ENCODE results near the gene RANGRF.

Gene RANGRF

GRCh38 chr17:8277317-8277716, 11.2 kb upstream of the RANGRF start:
- Histone ChIP-seq H3K9ac (ENCODE audit: low read depth, low read length) (no peak overlapping the region), H3K27me3 (ENCODE audit: control insufficient read depth, insufficient read depth, low read length) (no peaks in the 10 kb centered on the region), H3K9me3 (ENCODE audit: control insufficient read depth, insufficient read depth, low read length) (no peaks in the 10 kb centered on the region), H3K36me3 (ENCODE audit: control insufficient read depth, insufficient read depth, low read length) (no peaks in the 10 kb centered on the region), H3K4me3 (ENCODE audit: low read depth, low read length) (no peak overlapping the region), H3K4me1 (ENCODE audit: control insufficient read depth, insufficient read depth, low read length) (no peaks in the 10 kb centered on the region)

GRCh38 chr17:8282345-8282744, 6.1 kb upstream of the RANGRF start:
- H3K36me3 ChIP-seq (ENCODE audit: control insufficient read depth, insufficient read depth, low read length) = no peaks in the 10 kb centered on the region
- H3K4me1 ChIP-seq (ENCODE audit: control insufficient read depth, insufficient read depth, low read length) = no peaks in the 10 kb centered on the region
- no peaks in the 10 kb centered on the region for H3K27me3 ChIP-seq (ENCODE audit: control insufficient read depth, insufficient read depth, low read length)
- H3K9me3 ChIP-seq (ENCODE audit: control insufficient read depth, insufficient read depth, low read length) = no peaks in the 10 kb centered on the region
- no peak overlapping the region for H3K9ac ChIP-seq (ENCODE audit: low read depth, low read length)
- H3K4me3 ChIP-seq (ENCODE audit: low read depth, low read length) = no peak overlapping the region

GRCh38 chr17:8283356-8283755, 5.1 kb upstream of the RANGRF start:
- Histone ChIP-seq H3K9ac (ENCODE audit: low read depth, low read length) (no peak overlapping the region), H3K27me3 (ENCODE audit: control insufficient read depth, insufficient read depth, low read length) (no peaks in the 10 kb centered on the region), H3K9me3 (ENCODE audit: control insufficient read depth, insufficient read depth, low read length) (no peaks in the 10 kb centered on the region), H3K36me3 (ENCODE audit: control insufficient read depth, insufficient read depth, low read length) (no peaks in the 10 kb centered on the region), H3K4me1 (ENCODE audit: control insufficient read depth, insufficient read depth, low read length) (no peaks in the 10 kb centered on the region), H3K4me3 (ENCODE audit: low read depth, low read length) (no peak overlapping the region)

GRCh38 chr17:8284126-8284525, 4.3 kb upstream of the RANGRF start:
- Histone ChIP-seq H3K9ac (ENCODE audit: low read depth, low read length) (no peak overlapping the region), H3K4me1 (ENCODE audit: control insufficient read depth, insufficient read depth, low read length) (no peaks in the 10 kb centered on the region), H3K4me3 (ENCODE audit: low read depth, low read length) (no peak overlapping the region), H3K27me3 (ENCODE audit: control insufficient read depth, insufficient read depth, low read length) (no peaks in the 10 kb centered on the region), H3K9me3 (ENCODE audit: control insufficient read depth, insufficient read depth, low read length) (no peaks in the 10 kb centered on the region), H3K36me3 (ENCODE audit: control insufficient read depth, insufficient read depth, low read length) (no peaks in the 10 kb centered on the region)

GRCh38 chr17:8285270-8286181, 2.9 kb upstream of the RANGRF start:
- no peaks in the 10 kb centered on the region for H3K4me1 ChIP-seq (ENCODE audit: control insufficient read depth, insufficient read depth, low read length)
- H3K36me3 ChIP-seq (ENCODE audit: control insufficient read depth, insufficient read depth, low read length) = peaks cover 2% of the 10 kb centered on the region
- no peaks in the 10 kb centered on the region for H3K27me3 ChIP-seq (ENCODE audit: control insufficient read depth, insufficient read depth, low read length)
- no peaks in the 10 kb centered on the region for H3K9me3 ChIP-seq (ENCODE audit: control insufficient read depth, insufficient read depth, low read length)
- no peak overlapping the region for H3K9ac ChIP-seq (ENCODE audit: low read depth, low read length)
- no peak overlapping the region for H3K4me3 ChIP-seq (ENCODE audit: low read depth, low read length)

GRCh38 chr17:8287651-8288335, 677 bp upstream of the RANGRF start:
- peak overlapping the region; percentile 60 for H3K9ac ChIP-seq (ENCODE audit: low read depth, low read length)

GRCh38 chr17:8289103-8289397, 580 bp downstream of the RANGRF start:
- H3K4me3 ChIP-seq (ENCODE audit: low read depth, low read length) = peak overlapping the region; percentile 92
- no peaks in the 10 kb centered on the region for H3K4me1 ChIP-seq (ENCODE audit: control insufficient read depth, insufficient read depth, low read length)
- H3K9me3 ChIP-seq (ENCODE audit: control insufficient read depth, insufficient read depth, low read length) = no peaks in the 10 kb centered on the region
- H3K27me3 ChIP-seq (ENCODE audit: control insufficient read depth, insufficient read depth, low read length) = no peaks in the 10 kb centered on the region
- H3K36me3 ChIP-seq (ENCODE audit: control insufficient read depth, insufficient read depth, low read length) = peaks cover 2% of the 10 kb centered on the region
- H3K9ac ChIP-seq (ENCODE audit: low read depth, low read length) = peak overlapping the region; percentile 81

More at GRCh38 chr17:8287651-8288335, 677 bp upstream of the RANGRF start:
- Histone ChIP-seq H3K9me3 (ENCODE audit: control insufficient read depth, insufficient read depth, low read length) (no peaks in the 10 kb centered on the region), H3K4me1 (ENCODE audit: control insufficient read depth, insufficient read depth, low read length) (no peaks in the 10 kb centered on the region), H3K27me3 (ENCODE audit: control insufficient read depth, insufficient read depth, low read length) (no peaks in the 10 kb centered on the region), H3K4me3 (ENCODE audit: low read depth, low read length) (peak overlapping the region; percentile 92), H3K36me3 (ENCODE audit: control insufficient read depth, insufficient read depth, low read length) (peaks cover 2% of the 10 kb centered on the region)

- Histone ChIP-seq H3K9me3 (ENCODE audit: control insufficient read depth, insufficient read depth, low read length) (no peaks in the 10 kb centered on the region), H3K4me3 (ENCODE audit: low read depth, low read length) (no peak overlapping the region), H3K27me3 (ENCODE audit: control insufficient read depth, insufficient read depth, low read length) (no peaks in the 10 kb centered on the region), H3K9ac (ENCODE audit: low read depth, low read length) (no peak overlapping the region), H3K4me1 (ENCODE audit: control insufficient read depth, insufficient read depth, low read length) (no peaks in the 10 kb centered on the region), H3K36me3 (ENCODE audit: control insufficient read depth, insufficient read depth, low read length) (peaks cover 2% of the 10 kb centered on the region)
Measured at GRCh38 chr17:8290043-8290442, 1.6 kb downstream of the RANGRF start.

GRCh38 chr17:8292639-8293395, 4.3 kb downstream of the RANGRF start:
- no peaks in the 10 kb centered on the region for H3K4me1 ChIP-seq (ENCODE audit: control insufficient read depth, insufficient read depth, low read length)
- H3K4me3 ChIP-seq (ENCODE audit: low read depth, low read length) = no peak overlapping the region
- H3K9ac ChIP-seq (ENCODE audit: low read depth, low read length) = no peak overlapping the region
- no peaks in the 10 kb centered on the region for H3K9me3 ChIP-seq (ENCODE audit: control insufficient read depth, insufficient read depth, low read length)
- no peaks in the 10 kb centered on the region for H3K27me3 ChIP-seq (ENCODE audit: control insufficient read depth, insufficient read depth, low read length)
- peaks cover 2% of the 10 kb centered on the region for H3K36me3 ChIP-seq (ENCODE audit: control insufficient read depth, insufficient read depth, low read length)

- Histone ChIP-seq H3K9me3 (ENCODE audit: control insufficient read depth, insufficient read depth, low read length) (no peaks in the 10 kb centered on the region), H3K27me3 (ENCODE audit: control insufficient read depth, insufficient read depth, low read length) (no peaks in the 10 kb centered on the region), H3K9ac (ENCODE audit: low read depth, low read length) (no peak overlapping the region), H3K4me1 (ENCODE audit: control insufficient read depth, insufficient read depth, low read length) (no peaks in the 10 kb centered on the region), H3K36me3 (ENCODE audit: control insufficient read depth, insufficient read depth, low read length) (peaks cover 2% of the 10 kb centered on the region), H3K4me3 (ENCODE audit: low read depth, low read length) (peak overlapping the region; percentile 64)
Measured at GRCh38 chr17:8294361-8294760, 5.9 kb downstream of the RANGRF start.

GRCh38 chr17:8294814-8295316, 6.4 kb downstream of the RANGRF start:
- H3K4me3 ChIP-seq (ENCODE audit: low read depth, low read length) = peak overlapping the region; percentile 64
- no peaks in the 10 kb centered on the region for H3K9me3 ChIP-seq (ENCODE audit: control insufficient read depth, insufficient read depth, low read length)
- peaks cover 2% of the 10 kb centered on the region for H3K36me3 ChIP-seq (ENCODE audit: control insufficient read depth, insufficient read depth, low read length)
- H3K4me1 ChIP-seq (ENCODE audit: control insufficient read depth, insufficient read depth, low read length) = no peaks in the 10 kb centered on the region
- no peaks in the 10 kb centered on the region for H3K27me3 ChIP-seq (ENCODE audit: control insufficient read depth, insufficient read depth, low read length)
- no peak overlapping the region for H3K9ac ChIP-seq (ENCODE audit: low read depth, low read length)

Measured in iPS-15b (cell line).